Endothelial cell of umbilical vein (primary cell): ENCODE data around the gene SPON1. TPM values are rescaled to one million over a fixed set of nuclear protein-coding genes. Genes with fewer than 3 reads are reported as not detected.

Experiments
- BruUV-seq: library from RNA; stranded (reverse); fragments of 400-500 nt; replicated peaks from 2 replicates; lab custom pipeline; 2021; lab: Mats Ljungman, UMichigan
- CTCF ChIA-PET: fragments of 300-600, 350-600 bp; sonication (Branson Sonifier 250); formaldehyde crosslinking; loops from one replicate; lab custom pipeline; 2021; ENCODE audit warnings: antibody characterized with exemption, inconsistent platforms; lab: Charles Lee
- POLR2A ChIA-PET: fragments of 300-600, 350-600 bp; sonication (Branson Sonifier 250); formaldehyde crosslinking; loops from one replicate; lab custom pipeline; 2021; ENCODE audit warnings: antibody characterized with exemption, inconsistent platforms; lab: Charles Lee
- DNase-seq: peaks from one replicate; pipeline ENCODE4 v3.0.0-alpha.2; 2011; ENCODE audit warnings: low read depth, low spot score
- FAIRE-seq: peaks from 2 replicates; lab custom pipeline; 2011; peaks lifted over from hg19 to GRCh38; lab: Jason Lieb, UNC
- H2AFZ ChIP-seq: 2 replicates; pipeline ENCODE4 v1.6.0; 2012; ENCODE audit warnings: low read depth, low read length, control low read depth, inconsistent platforms
- H3K27ac ChIP-seq: 2 replicates; pipeline ENCODE4 v1.5.1; 2011; ENCODE audit warnings: low read depth, mild to moderate bottlenecking, control low read depth, low read length, moderate library complexity; ENCODE audit not compliant: insufficient read depth
- H3K27me3 ChIP-seq, 2 experiments: 2 replicates each; pipeline versions ENCODE4 v1.6.0 to v1.6.1; 2011; ENCODE audit warnings: low read length in 2 of 2, mixed read lengths in 1 of 2; ENCODE audit not compliant: control insufficient read depth in 2 of 2, insufficient read depth in 2 of 2
- H3K36me3 ChIP-seq, 2 experiments: 2 replicates in 1 of 2; 3 replicates in 1 of 2; pipeline ENCODE4 v1.5.1; 2011; ENCODE audit warnings: low read length in 2 of 2, mild to moderate bottlenecking in 1 of 2, moderate library complexity in 1 of 2; ENCODE audit not compliant: control insufficient read depth in 2 of 2, insufficient read depth in 2 of 2; ENCODE audit errors: extremely low read depth in 1 of 2
- H3K4me1 ChIP-seq: 3 replicates; pipeline ENCODE4 v1.5.1; 2011; ENCODE audit warnings: mild to moderate bottlenecking, low read length; ENCODE audit not compliant: control insufficient read depth, insufficient read depth; ENCODE audit errors: extremely low read depth
- H3K4me2 ChIP-seq: 2 replicates; pipeline ENCODE4 v1.6.1; 2011; ENCODE audit warnings: low read length, control low read depth, mixed read lengths; ENCODE audit not compliant: insufficient read depth
- H3K4me3 ChIP-seq, 3 experiments: fragments of 200-600 bp in 1 of 3; sonication (generic), shearing (Covaris generic) in 1 of 3; replicated peaks in 1 of 3; 2 replicates each; pipeline ENCODE4 v1.5.1; 2011 to 2016; ENCODE audit warnings: control low read depth in 3 of 3, low read length in 3 of 3, mild to moderate bottlenecking in 2 of 3, inconsistent platforms in 1 of 3, low read depth in 1 of 3, moderate library complexity in 1 of 3; ENCODE audit not compliant: insufficient read depth in 1 of 3
- H3K79me2 ChIP-seq: 2 replicates; pipeline ENCODE4 v1.6.0; 2012; ENCODE audit warnings: low read length, inconsistent platforms; ENCODE audit not compliant: control insufficient read depth, insufficient read depth
- H3K9ac ChIP-seq: replicated peaks from 2 replicates; pipeline ENCODE3; 2011; ENCODE audit warnings: low read length, control low read depth; ENCODE audit not compliant: insufficient read depth; ENCODE audit errors: extremely low read depth
- H3K9me1 ChIP-seq: replicated peaks from 3 replicates; pipeline ENCODE4 v1.6.0; 2011; ENCODE audit warnings: mild to moderate bottlenecking, low read length; ENCODE audit not compliant: control insufficient read depth, insufficient read depth; ENCODE audit errors: extremely low read depth
- H3K9me3 ChIP-seq: replicated peaks from 2 replicates; pipeline ENCODE4 v1.5.1; 2012; ENCODE audit warnings: low read length, inconsistent platforms; ENCODE audit not compliant: control insufficient read depth, insufficient read depth
- H4K20me1 ChIP-seq: replicated peaks from 2 replicates; pipeline ENCODE3; 2011; ENCODE audit warnings: mild to moderate bottlenecking, low read length; ENCODE audit not compliant: control insufficient read depth, insufficient read depth; ENCODE audit errors: extremely low read depth
- CTCF ChIP-seq, 2 donors: IDR thresholded peaks; 1 replicate in 1 of 2; 2 replicates in 1 of 2; pipeline ENCODE4 v1.5.1; 2011; ENCODE audit warnings: low read length in 2 of 2, mild to moderate bottlenecking in 2 of 2, moderate library complexity in 2 of 2, control low read depth in 1 of 2, inconsistent platforms in 1 of 2, low read depth in 1 of 2; ENCODE audit not compliant: insufficient read depth in 1 of 2; ENCODE audit errors: extremely low read depth in 1 of 2
- EZH2 ChIP-seq: IDR thresholded peaks from 2 replicates; pipeline ENCODE4 v1.6.1; 2012; ENCODE audit warnings: borderline replicate concordance, low read depth, mild to moderate bottlenecking, moderate library complexity, low read length, inconsistent platforms; ENCODE audit not compliant: severe bottlenecking
- FOS ChIP-seq: IDR thresholded peaks from 2 replicates; pipeline ENCODE4 v1.6.1; 2011; ENCODE audit warnings: mild to moderate bottlenecking, low read length, moderate library complexity, borderline replicate concordance; ENCODE audit not compliant: insufficient read depth
- GATA2 ChIP-seq: IDR thresholded peaks from 2 replicates; pipeline ENCODE4 v1.7.0; 2011; ENCODE audit warnings: low read depth, mild to moderate bottlenecking, moderate library complexity, mixed read lengths, low read length; ENCODE audit not compliant: insufficient read length, insufficient read depth
- JUN ChIP-seq: IDR thresholded peaks from 2 replicates; pipeline ENCODE4 v1.6.1; 2011; ENCODE audit warnings: borderline replicate concordance, low read depth; ENCODE audit not compliant: insufficient read length, insufficient read depth
- MAX ChIP-seq: IDR thresholded peaks from 2 replicates; pipeline ENCODE4 v1.6.1; 2011; ENCODE audit not compliant: insufficient read depth, insufficient read length
- MYC ChIP-seq: IDR thresholded peaks from one replicate; pipeline ENCODE4 v1.6.1; 2011; ENCODE audit warnings: mild to moderate bottlenecking, low read depth, low read length
- POLR2A ChIP-seq: IDR thresholded peaks from 2 replicates; pipeline ENCODE4 v1.6.1; 2012; ENCODE audit warnings: low read depth, mild to moderate bottlenecking, control low read depth, low read length
- POLR2AphosphoS5 ChIP-seq: IDR thresholded peaks from 2 replicates; pipeline ENCODE4 v1.6.1; 2012; ENCODE audit warnings: low read depth, mild to moderate bottlenecking, control low read depth, low read length, moderate library complexity; ENCODE audit not compliant: insufficient read depth
- dilution Hi-C: fragments of 300-500 bp; cut with MboI; formaldehyde crosslinking; loops from one replicate; pipeline ENCODE4 v1.15.0; 2019; ENCODE audit warnings: low sequenced_read_pairs; ENCODE audit not compliant: extremely low pct_ligation_motif_present
- intact Hi-C: fragments of 100-400 bp; cut with micrococcal nuclease; formaldehyde crosslinking; loops from one replicate; pipeline ENCODE4 v1.10.0; 2022
- polyA plus RNA-seq, 4 experiments: library from polyadenylated mRNA; depleted of rRNA in 3 of 4; stranded (reverse) in 3 of 4; unstranded in 1 of 4; fragments of >200 nt; gene quantifications; 2 replicates each; pipeline versions ENCODE4 v1.2.1 to v1.2.3, GENCODE V29; 2011 to 2012; ENCODE audit warnings: missing spikeins in 1 of 4
- total RNA-seq: library from RNA; stranded (reverse); gene quantifications from 2 replicates; pipeline ENCODE4 v1.2.3, GENCODE V29; 2021

Gene SPON1
- total and polyA plus RNA-seq, 2 donors (not counting 3 experiments of a cell fraction or from before 2014, with no cell fraction given) = 0.31 TPM; not detected in 1

- DNase-seq (no peak), FAIRE-seq (no peak)
- Histone ChIP-seq H3K36me3 (no peaks in the 10 kb centered on the region), H3K79me2 (no peaks in the 10 kb centered on the region), H3K4me3 (no peak overlapping the region), H3K4me1 (peaks cover 34% of the 10 kb centered on the region), H4K20me1 (no peaks in the 10 kb centered on the region), H3K9me3 (no peaks in the 10 kb centered on the region), H3K9ac (no peak overlapping the region), H3K9me1 (no peaks in the 10 kb centered on the region), H3K27ac (no peak overlapping the region), H3K27me3 (no peaks in the 10 kb centered on the region), H2AFZ (no peak overlapping the region), H3K4me2 (no peak overlapping the region)
- intact Hi-C loops = no loop called here
- dilution Hi-C loops = no loop called here
- no TSS peak for BruUV-seq
- TF ChIP-seq POLR2AphosphoS5 (no peak), MYC (no peak), EZH2 (no peak), JUN (no peak), FOS (no peak), MAX (no peak), GATA2 (no peak), CTCF (IDR thresholded peaks at IDR 0.05; ENCODE audit: extremely low read depth in 1 of 2, insufficient read depth in 1 of 2, low read depth in 1 of 2, low read length in 2 of 2) (no peak), POLR2A (no peak)
- CTCF ChIA-PET = no interaction called here
- POLR2A ChIA-PET = no interaction called here
Observed at GRCh38 chr11:13926981-13927380, 35.5 kb upstream of the SPON1 start.
